ENCODE data around the gene CIRBP.

The CIRBP gene

DNA sequence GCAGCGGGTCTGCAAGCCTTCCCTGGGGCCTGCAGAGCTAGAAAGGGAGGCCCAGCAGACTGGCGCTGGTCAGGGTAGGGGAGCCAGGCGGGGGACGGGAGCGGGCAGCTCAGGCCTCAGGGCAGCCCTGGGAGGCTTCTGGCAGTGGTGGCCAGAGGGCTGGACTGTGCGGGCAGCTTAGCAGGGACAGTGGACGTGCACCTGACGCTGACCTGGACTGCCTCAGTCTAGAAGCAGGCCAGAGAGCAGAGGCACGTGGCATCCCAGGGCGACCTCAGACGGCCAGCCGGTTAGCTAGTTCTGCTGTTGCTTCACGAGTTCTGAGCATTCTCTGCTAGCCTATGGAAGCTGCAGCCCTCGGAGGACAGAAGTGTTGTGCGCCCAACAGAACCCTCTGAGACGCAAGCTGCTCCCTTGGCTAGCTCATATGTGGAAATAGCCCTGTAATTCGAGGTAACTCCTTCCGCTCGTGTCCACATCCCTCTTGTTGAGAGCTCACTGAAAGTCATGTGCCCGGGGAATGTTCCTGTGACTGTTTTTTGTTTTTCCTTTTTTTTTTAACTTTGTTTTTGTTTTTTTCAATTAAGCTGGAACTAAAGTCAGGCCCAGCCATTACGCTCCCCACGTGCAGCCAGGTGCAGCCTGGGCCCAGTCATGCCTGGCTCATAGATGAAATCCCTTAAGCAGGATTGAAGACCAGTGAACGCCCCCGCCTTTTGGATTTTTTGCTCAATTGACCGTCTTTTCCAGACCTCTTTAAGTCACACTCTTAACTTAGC lies 4.3 kb downstream of the CIRBP start:
- TF ChIP-seq, protein P1, sequence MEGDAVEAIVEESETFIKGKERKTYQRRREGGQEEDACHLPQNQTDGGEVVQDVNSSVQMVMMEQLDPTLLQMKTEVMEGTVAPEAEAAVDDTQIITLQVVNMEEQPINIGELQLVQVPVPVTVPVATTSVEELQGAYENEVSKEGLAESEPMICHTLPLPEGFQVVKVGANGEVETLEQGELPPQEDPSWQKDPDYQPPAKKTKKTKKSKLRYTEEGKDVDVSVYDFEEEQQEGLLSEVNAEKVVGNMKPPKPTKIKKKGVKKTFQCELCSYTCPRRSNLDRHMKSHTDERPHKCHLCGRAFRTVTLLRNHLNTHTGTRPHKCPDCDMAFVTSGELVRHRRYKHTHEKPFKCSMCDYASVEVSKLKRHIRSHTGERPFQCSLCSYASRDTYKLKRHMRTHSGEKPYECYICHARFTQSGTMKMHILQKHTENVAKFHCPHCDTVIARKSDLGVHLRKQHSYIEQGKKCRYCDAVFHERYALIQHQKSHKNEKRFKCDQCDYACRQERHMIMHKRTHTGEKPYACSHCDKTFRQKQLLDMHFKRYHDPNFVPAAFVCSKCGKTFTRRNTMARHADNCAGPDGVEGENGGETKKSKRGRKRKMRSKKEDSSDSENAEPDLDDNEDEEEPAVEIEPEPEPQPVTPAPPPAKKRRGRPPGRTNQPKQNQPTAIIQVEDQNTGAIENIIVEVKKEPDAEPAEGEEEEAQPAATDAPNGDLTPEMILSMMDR (IDR thresholded peaks at IDR 0.05; ENCODE audit: insufficient read depth, missing control alignments) = no peak
- FAIRE-seq (no peak), DNase-seq (ENCODE audit: insufficient read length, low spot score) (no peak)

GRCh38 chr19:1274081-1274851 lies 5.1 kb downstream of the CIRBP start:
- no peak for FAIRE-seq
- DNase-seq (ENCODE audit: insufficient read length, low spot score) = no peak

GRCh38 chr19:1274852-1275259 lies 5.7 kb downstream of the CIRBP start:
- no peak for FAIRE-seq
- TF ChIP-seq, protein P1 (IDR thresholded peaks at IDR 0.05; ENCODE audit: insufficient read depth, missing control alignments) = no peak

More at GRCh38 chr19:1274081-1274851, 5.1 kb downstream of the CIRBP start:
- TF ChIP-seq, protein P1 (IDR thresholded peaks at IDR 0.05; ENCODE audit: insufficient read depth, missing control alignments) = no peak

DNA sequence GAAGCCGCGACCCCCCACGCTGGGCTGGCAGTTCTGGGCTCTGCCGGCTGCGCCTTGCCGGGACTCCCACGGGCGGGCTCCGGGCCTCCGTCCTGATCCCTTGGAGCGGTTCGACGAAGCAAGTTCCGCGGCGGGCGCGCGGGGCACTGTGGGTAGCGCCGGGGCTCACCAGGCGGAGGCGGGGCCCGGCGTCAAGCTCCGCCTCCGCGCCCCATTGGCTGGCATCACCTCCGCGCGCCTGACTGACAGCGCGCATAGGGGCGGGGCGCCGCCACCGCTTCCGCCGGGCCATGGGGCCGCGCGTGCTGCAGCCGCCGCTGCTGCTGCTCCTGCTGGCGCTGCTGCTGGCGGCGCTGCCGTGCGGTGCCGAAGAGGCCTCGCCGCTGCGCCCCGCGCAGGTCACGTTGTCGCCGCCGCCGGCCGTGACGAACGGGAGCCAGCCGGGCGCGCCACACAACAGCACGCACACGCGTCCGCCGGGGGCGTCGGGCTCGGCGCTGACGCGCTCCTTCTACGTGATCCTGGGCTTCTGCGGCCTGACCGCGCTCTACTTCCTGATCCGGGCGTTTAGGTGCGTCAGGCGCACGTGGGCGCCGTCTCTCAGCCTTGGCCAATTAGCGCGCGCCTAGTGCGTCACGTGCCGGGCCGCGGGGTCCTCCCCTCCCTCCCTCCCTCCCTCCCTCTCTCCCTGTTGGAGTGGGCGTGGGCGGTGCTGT lies 6.3 kb downstream of the CIRBP start, which contains the start of gene FAM174C:
Gene FAM174C (plus strand): TSS at position 271 of the 716 bp plus-strand sequence. CDS start 20 bp downstream, at position 291.
- TF ChIP-seq, protein P1 (IDR thresholded peaks at IDR 0.05; ENCODE audit: insufficient read depth, missing control alignments) = no peak
- FAIRE-seq = no peak
- peak; percentile 95 for DNase-seq (ENCODE audit: insufficient read length, low spot score)

More at GRCh38 chr19:1274852-1275259, 5.7 kb downstream of the CIRBP start:
- DNase-seq (ENCODE audit: insufficient read length, low spot score) = no peak

- FAIRE-seq (no peak), DNase-seq (ENCODE audit: insufficient read length, low spot score) (no peak)
- TF ChIP-seq, protein P1 (IDR thresholded peaks at IDR 0.05; ENCODE audit: insufficient read depth, missing control alignments) = no peak
Observed at GRCh38 chr19:1275976-1276627, 7.0 kb downstream of the CIRBP start.

- TF ChIP-seq, protein P1 (IDR thresholded peaks at IDR 0.05; ENCODE audit: insufficient read depth, missing control alignments) = no peak
- FAIRE-seq = no peak
- DNase-seq (ENCODE audit: insufficient read length, low spot score) = no peak
Observed at GRCh38 chr19:1276628-1277022, 7.5 kb downstream of the CIRBP start.
